PC-3 (cell line): ENCODE measurements around the gene NCR1. TPM values are rescaled to one million over a fixed set of nuclear protein-coding genes. Genes with fewer than 3 reads are reported as not detected.

Source experiments
- ATAC-seq: fragments of 200-7000 bp; cut with Tn5 transposase; 2 replicates; pipeline ENCODE4 v1.9.1; 2020; ENCODE audit warnings: mild to moderate bottlenecking, moderate library complexity
- BruUV-seq: library from RNA; stranded (reverse); fragments of 400-500 nt; replicated peaks from 2 replicates; lab custom pipeline; 2021; lab: Mats Ljungman, UMichigan
- CTCF ChIA-PET: fragments of 300-600 bp; sonication (Branson Sonifier 250); formaldehyde crosslinking; loops from one replicate; lab custom pipeline; 2022; ENCODE audit warnings: antibody characterized with exemption; lab: Charles Lee
- POLR2A ChIA-PET: fragments of 300-600 bp; sonication (Branson Sonifier 250); formaldehyde crosslinking; loops from one replicate; lab custom pipeline; 2022; ENCODE audit warnings: antibody characterized with exemption; ENCODE audit not compliant: unreplicated experiment; lab: Charles Lee
- DNase-seq: peaks from one replicate; pipeline ENCODE4 v3.0.0-alpha.2; 2015
- H2AFZ ChIP-seq: fragments of 300-600 bp; sonication (generic); 2 replicates; pipeline ENCODE4 v1.6.0; 2016; ENCODE audit warnings: antibody characterized with exemption, low read length
- H3F3A ChIP-seq: fragments of 300-600 bp; sonication (generic); one replicate; pipeline ENCODE4 v1.6.0; 2017; ENCODE audit warnings: antibody characterized with exemption, low read length, control low read depth, mild to moderate bottlenecking; ENCODE audit not compliant: unreplicated experiment
- H3K27ac ChIP-seq: fragments of 300-600 bp; sonication (generic); 2 replicates; pipeline ENCODE4 v1.5.1; 2016; ENCODE audit warnings: mild to moderate bottlenecking, low read length
- H3K27me3 ChIP-seq: fragments of 300-600 bp; sonication (generic); 2 replicates; pipeline ENCODE4 v1.6.1; 2016; ENCODE audit warnings: low read length, mixed read lengths
- H3K36me3 ChIP-seq: fragments of 300-600 bp; sonication (generic); 2 replicates; pipeline ENCODE4 v1.6.1; 2016; ENCODE audit warnings: low read depth, mixed run types, low read length, mixed read lengths
- H3K4me1 ChIP-seq: fragments of 300-600 bp; sonication (generic); 2 replicates; pipeline ENCODE4 v1.5.1; 2016; ENCODE audit warnings: low read length; ENCODE audit not compliant: insufficient read depth
- H3K4me2 ChIP-seq: fragments of 300-600 bp; sonication (generic); 2 replicates; pipeline ENCODE4 v1.6.0; 2016; ENCODE audit warnings: low read length
- H3K4me3 ChIP-seq: fragments of 300-600 bp; sonication (generic); 2 replicates; pipeline ENCODE4 v1.5.1; 2016; ENCODE audit warnings: mild to moderate bottlenecking, low read length, mixed read lengths
- H3K79me2 ChIP-seq: fragments of 300-600 bp; sonication (generic); 2 replicates; pipeline ENCODE4 v1.6.1; 2017; ENCODE audit warnings: low read length, mixed read lengths
- H3K9ac ChIP-seq: fragments of 300-600 bp; sonication (generic); 2 replicates; pipeline ENCODE4 v1.6.0; 2016; ENCODE audit warnings: mild to moderate bottlenecking, low read length
- H3K9me2 ChIP-seq: fragments of 300-600 bp; sonication (generic); replicated peaks from 2 replicates; pipeline ENCODE4 v1.6.1; 2016; ENCODE audit warnings: mixed run types, low read length, mixed read lengths
- H3K9me3 ChIP-seq: fragments of 300-600 bp; sonication (generic); 2 replicates; pipeline ENCODE4 v1.6.1; 2016; ENCODE audit warnings: low read length, mixed read lengths
- H4K20me1 ChIP-seq: fragments of 300-600 bp; sonication (generic); 2 replicates; pipeline ENCODE4 v1.6.1; 2016; ENCODE audit warnings: low read length, mixed read lengths
- EZH2 ChIP-seq: fragments of 300-600 bp; sonication (generic); IDR thresholded peaks from one replicate; pipeline ENCODE4 v1.6.1; 2017; ENCODE audit warnings: antibody characterized with exemption, mild to moderate bottlenecking, low read length; ENCODE audit not compliant: unreplicated experiment
- EZH2phosphoT487 ChIP-seq: fragments of 300-600 bp; sonication (generic); IDR thresholded peaks from 2 replicates; pipeline ENCODE4 v1.6.1; 2018; ENCODE audit warnings: mild to moderate bottlenecking, antibody characterized with exemption, low read length, borderline replicate concordance
- intact Hi-C: fragments of 100-400 bp; cut with micrococcal nuclease; formaldehyde crosslinking; loops from 2 replicates; pipeline ENCODE4 v1.9.0; 2023
- total RNA-seq: library from RNA; depleted of rRNA; stranded (reverse); fragments of >200 nt; gene quantifications from 2 replicates; pipeline ENCODE4 v1.2.3, GENCODE V29; 2014
- TF ChIP-seq, protein P1 (sequence below): fragments of 300-600 bp; sonication (generic); conservative IDR thresholded peaks from 2 replicates; pipeline ENCODE4 v1.5.1; 2017; ENCODE audit warnings: antibody characterized with exemption, low read depth, mild to moderate bottlenecking, low read length

The NCR1 gene
- total RNA-seq, 1 experiment from 2014 or later, result not detected

DNA sequence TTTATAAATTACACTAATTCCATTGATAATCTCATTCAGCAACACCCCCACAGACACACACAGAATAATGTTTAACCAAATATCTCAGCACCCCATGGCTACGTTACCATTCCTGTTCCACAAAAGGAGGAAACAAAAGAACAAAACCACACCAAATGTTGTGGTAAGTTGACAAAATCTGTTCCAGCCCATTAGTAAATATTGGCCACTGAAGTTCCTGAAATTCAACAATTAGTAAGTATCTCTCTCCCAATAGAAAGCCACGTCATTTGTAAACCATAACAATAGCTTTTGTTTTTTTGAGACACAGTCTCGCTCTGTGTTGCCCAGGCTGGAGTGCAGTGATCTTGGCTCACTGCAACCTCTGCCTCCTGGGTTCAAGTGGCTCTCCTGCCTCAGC, 34.3 kb upstream of the NCR1 start:
- Histone ChIP-seq H3K4me3 (no peak overlapping the region), H3K9me3 (no peaks in the 10 kb centered on the region), H3K4me1 (no peaks in the 10 kb centered on the region), H3K36me3 (no peaks in the 10 kb centered on the region), H4K20me1 (no peaks in the 10 kb centered on the region), H3K9ac (no peak overlapping the region), H3K79me2 (no peaks in the 10 kb centered on the region), H3K4me2 (no peak overlapping the region), H3F3A (no peaks in the 10 kb centered on the region), H3K27me3 (peaks cover 53% of the 10 kb centered on the region), H3K27ac (no peak overlapping the region), H3K9me2 (no peaks in the 10 kb centered on the region), H2AFZ (no peak overlapping the region)
- intact Hi-C loops, result no loop called here
- no peak for ATAC-seq
- ChIA-PET POLR2A (no interaction called here), CTCF (no interaction called here)
- TF ChIP-seq EZH2phosphoT487, result no peak
- no peak for TF ChIP-seq EZH2
- TF ChIP-seq, protein P1, sequence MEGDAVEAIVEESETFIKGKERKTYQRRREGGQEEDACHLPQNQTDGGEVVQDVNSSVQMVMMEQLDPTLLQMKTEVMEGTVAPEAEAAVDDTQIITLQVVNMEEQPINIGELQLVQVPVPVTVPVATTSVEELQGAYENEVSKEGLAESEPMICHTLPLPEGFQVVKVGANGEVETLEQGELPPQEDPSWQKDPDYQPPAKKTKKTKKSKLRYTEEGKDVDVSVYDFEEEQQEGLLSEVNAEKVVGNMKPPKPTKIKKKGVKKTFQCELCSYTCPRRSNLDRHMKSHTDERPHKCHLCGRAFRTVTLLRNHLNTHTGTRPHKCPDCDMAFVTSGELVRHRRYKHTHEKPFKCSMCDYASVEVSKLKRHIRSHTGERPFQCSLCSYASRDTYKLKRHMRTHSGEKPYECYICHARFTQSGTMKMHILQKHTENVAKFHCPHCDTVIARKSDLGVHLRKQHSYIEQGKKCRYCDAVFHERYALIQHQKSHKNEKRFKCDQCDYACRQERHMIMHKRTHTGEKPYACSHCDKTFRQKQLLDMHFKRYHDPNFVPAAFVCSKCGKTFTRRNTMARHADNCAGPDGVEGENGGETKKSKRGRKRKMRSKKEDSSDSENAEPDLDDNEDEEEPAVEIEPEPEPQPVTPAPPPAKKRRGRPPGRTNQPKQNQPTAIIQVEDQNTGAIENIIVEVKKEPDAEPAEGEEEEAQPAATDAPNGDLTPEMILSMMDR, result no peak
- DNase-seq, result no peak
- no TSS peak for BruUV-seq

DNA sequence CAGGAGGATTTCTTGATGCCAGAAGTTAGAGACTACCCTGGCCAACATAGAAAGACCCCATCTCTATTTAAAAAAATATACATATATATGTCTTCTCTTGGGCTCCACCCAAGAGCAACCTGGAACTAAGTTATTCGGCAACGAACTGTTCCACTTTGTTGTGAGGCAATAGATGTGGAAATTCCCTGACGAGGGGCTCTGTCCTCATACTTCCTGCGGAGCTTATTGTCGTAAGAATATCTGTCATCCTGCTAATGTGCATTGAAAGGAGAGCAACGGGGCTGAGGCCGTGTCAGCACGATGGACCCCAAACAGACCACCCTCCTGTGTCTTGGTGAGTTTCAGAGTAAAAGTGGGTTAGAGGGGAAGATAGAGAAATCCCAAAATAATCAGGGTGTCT, 32.0 kb upstream of the NCR1 start, which contains the start of gene FCAR:
TSS of gene FCAR (plus strand) at position 246 of the 400 bp plus-strand sequence. CDS start at position 301, 55 bp downstream.
- intact Hi-C loops, result no loop called here
- Histone ChIP-seq H3K4me2 (no peak within 1 kb of the TSS), H3K36me3 (no peaks in the 10 kb centered on the region), H4K20me1 (no peaks in the 10 kb centered on the region), H3K27ac (no peak within 1 kb of the TSS), H3K4me1 (no peaks in the 10 kb centered on the region), H3F3A (no peaks in the 10 kb centered on the region), H3K9me3 (no peaks in the 10 kb centered on the region), H3K27me3 (peaks cover 64% of the 10 kb centered on the region), H3K9me2 (no peaks in the 10 kb centered on the region), H3K4me3 (no peak within 1 kb of the TSS), H3K9ac (no peak within 1 kb of the TSS), H2AFZ (no peak within 1 kb of the TSS), H3K79me2 (no peaks in the 10 kb centered on the region)
- DNase-seq (no peak), ATAC-seq (no peak)
- TF ChIP-seq, protein P1, result no peak
- TF ChIP-seq EZH2, result no peak
- TF ChIP-seq EZH2phosphoT487, result no peak
- no TSS peak for BruUV-seq
- ChIA-PET POLR2A (no interaction called here), CTCF (no interaction called here)

DNA sequence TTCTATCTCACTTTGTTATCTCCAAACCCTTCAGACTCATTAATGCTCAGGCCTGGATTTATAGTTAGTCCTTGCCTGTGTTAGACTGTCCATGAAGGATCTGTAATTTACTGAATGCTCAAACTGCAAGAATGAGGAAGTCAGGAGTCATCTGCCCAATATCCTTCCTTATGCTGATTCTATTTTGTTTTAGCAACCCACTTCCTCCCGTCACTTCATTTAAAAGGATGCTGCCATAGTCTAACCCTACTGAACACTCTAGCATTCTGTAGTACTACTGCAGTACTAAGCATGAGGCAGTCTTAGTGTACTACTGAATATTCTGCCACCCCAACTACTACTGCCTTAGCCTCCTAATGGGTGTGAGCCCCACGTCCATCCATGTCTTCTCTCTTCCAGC, 30.4 kb upstream of the NCR1 start:
- H3K27ac ChIP-seq, result no peak overlapping the region
- TF ChIP-seq EZH2 (no peak), EZH2phosphoT487 (no peak)
- TF ChIP-seq, protein P1, result no peak
- ChIA-PET POLR2A (no interaction called here), CTCF (no interaction called here)
- H3K36me3 ChIP-seq, result no peaks in the 10 kb centered on the region
- H3F3A ChIP-seq, result no peaks in the 10 kb centered on the region
- intact Hi-C loops, result no loop called here
- no peaks in the 10 kb centered on the region for H3K9me2 ChIP-seq
- no peak overlapping the region for H3K4me3 ChIP-seq
- no TSS peak for BruUV-seq
- DNase-seq (no peak), ATAC-seq (no peak)
- peaks cover 76% of the 10 kb centered on the region for H3K27me3 ChIP-seq
- no peak overlapping the region for H3K4me2 ChIP-seq
- no peak overlapping the region for H3K9ac ChIP-seq
- no peak overlapping the region for H2AFZ ChIP-seq
- H3K4me1 ChIP-seq, result no peaks in the 10 kb centered on the region
- H3K79me2 ChIP-seq, result no peaks in the 10 kb centered on the region
- H3K9me3 ChIP-seq, result no peaks in the 10 kb centered on the region
- H4K20me1 ChIP-seq, result no peaks in the 10 kb centered on the region
